Right atrium auricular region (tissue), 2 donors: ENCODE results near the gene DDAH1. TPM values are rescaled to one million over a fixed set of nuclear protein-coding genes. Genes with fewer than 3 reads are reported as not detected.

Source experiments
- DNase-seq: peaks from one replicate; pipeline ENCODE4 v3.0.0-alpha.2; 2019; ENCODE audit warnings: low spot score
- H3K27ac ChIP-seq, 2 donors: fragments of 200-600 bp; sonication (generic); 1 replicate in 1 of 2; 2 replicates in 1 of 2; pipeline ENCODE4 v1.5.1; 2016 to 2019
- H3K27me3 ChIP-seq, 2 donors: fragments of 200-600 bp; sonication (generic); one replicate each; pipeline versions ENCODE4 v1.5.1 to v1.6.0; 2017 to 2019
- H3K36me3 ChIP-seq: fragments of 200-600 bp; sonication (generic); one replicate; pipeline ENCODE4 v1.5.1; 2016
- H3K4me1 ChIP-seq, 2 donors: fragments of 200-600 bp; sonication (generic); one replicate each; pipeline versions ENCODE4 v1.5.1 to v1.6.0; 2017 to 2019
- H3K4me3 ChIP-seq, 2 donors: fragments of 200-600 bp; sonication (generic); 1 replicate in 1 of 2; 2 replicates in 1 of 2; pipeline ENCODE4 v1.5.1; 2017 to 2019; ENCODE audit warnings: mild to moderate bottlenecking in 1 of 2, moderate library complexity in 1 of 2
- H3K9me3 ChIP-seq, 2 donors: fragments of 200-600 bp; sonication (generic); one replicate each; pipeline ENCODE4 v1.5.1; 2019
- CTCF ChIP-seq, 2 donors: fragments of 200-600 bp; sonication (generic); IDR thresholded peaks; one replicate each; pipeline ENCODE4 v1.5.1; 2019; ENCODE audit warnings: antibody characterized with exemption in 2 of 2
- total RNA-seq, 2 donors: library from RNA; depleted of rRNA; stranded (reverse); fragments of >200 nt; gene quantifications; one replicate each; pipeline ENCODE4 v1.1.0, GENCODE V29; 2016

DDAH1 gene
- total RNA-seq, 2 donors from 2014 or later, result 10.8 to 18.3 TPM

- no peak for DNase-seq
- no peaks in the 10 kb centered on the region for H3K36me3 ChIP-seq
- no peaks in the 10 kb centered on the region for H3K27me3 ChIP-seq
- peaks cover 0 to 46% of the 10 kb centered on the region in 2 donors for H3K4me1 ChIP-seq
- no peak for TF ChIP-seq CTCF (IDR thresholded peaks at IDR 0.05)
- H3K27ac ChIP-seq, result peak overlapping the region; percentile 81 to 82
- H3K4me3 ChIP-seq, result no peak overlapping the region
- H3K9me3 ChIP-seq, result no peaks in the 10 kb centered on the region
Measured at GRCh38 chr1:85313888-85314696, 150.9 kb downstream of the DDAH1 start.

GRCh38 chr1:85311818-85312217 is 153.1 kb downstream of the DDAH1 start:
- no peaks in the 10 kb centered on the region for H3K27me3 ChIP-seq
- H3K27ac ChIP-seq, result no peak overlapping the region
- no peaks in the 10 kb centered on the region for H3K9me3 ChIP-seq
- H3K36me3 ChIP-seq, result no peaks in the 10 kb centered on the region
- H3K4me3 ChIP-seq, result no peak overlapping the region
- no peak for DNase-seq
- H3K4me1 ChIP-seq, result peaks cover 0 to 47% of the 10 kb centered on the region in 2 donors
- TF ChIP-seq CTCF (IDR thresholded peaks at IDR 0.05), result no peak

DNA sequence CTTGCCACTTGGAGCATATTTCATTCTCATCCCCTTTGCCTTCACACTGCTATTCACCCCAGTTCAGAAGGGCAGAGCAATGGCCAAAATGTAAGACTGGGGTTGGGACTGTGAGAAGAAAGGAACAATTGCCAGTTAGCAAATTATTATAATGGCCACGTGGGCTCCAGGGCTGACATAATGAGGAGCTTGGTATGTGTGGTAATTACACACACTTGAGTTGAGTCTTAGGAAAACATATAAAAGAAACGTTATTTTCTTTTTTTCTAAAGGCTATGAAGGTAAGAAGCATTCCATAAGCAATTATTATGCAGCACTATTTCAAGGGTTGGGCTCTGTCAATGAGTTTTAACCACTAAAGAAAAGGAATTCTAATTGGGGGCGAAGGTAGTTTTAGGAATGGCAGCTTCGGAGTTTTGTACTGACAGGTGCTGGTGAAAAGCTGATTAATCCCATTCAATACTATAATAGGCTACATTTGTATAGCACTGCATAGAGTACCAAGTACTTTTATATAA is 156.1 kb downstream of the DDAH1 start:
- no peak for TF ChIP-seq CTCF (IDR thresholded peaks at IDR 0.05)
- no peaks in the 10 kb centered on the region for H3K36me3 ChIP-seq
- no peaks in the 10 kb centered on the region for H3K27me3 ChIP-seq
- H3K27ac ChIP-seq, result no peak overlapping the region
- no peaks in the 10 kb centered on the region for H3K9me3 ChIP-seq
- H3K4me1 ChIP-seq, result peaks cover 0 to 19% of the 10 kb centered on the region in 2 donors
- no peak overlapping the region for H3K4me3 ChIP-seq
- no peak for DNase-seq

- H3K27ac ChIP-seq, result no peak overlapping the region
- H3K4me1 ChIP-seq, result peaks cover 0 to 12% of the 10 kb centered on the region in 2 donors
- H3K27me3 ChIP-seq, result no peaks in the 10 kb centered on the region
- TF ChIP-seq CTCF (IDR thresholded peaks at IDR 0.05), result peak; percentile 98 to 100
- H3K36me3 ChIP-seq, result no peaks in the 10 kb centered on the region
- no peak overlapping the region for H3K4me3 ChIP-seq
- no peaks in the 10 kb centered on the region for H3K9me3 ChIP-seq
- peak; percentile 91 for DNase-seq
Measured at GRCh38 chr1:85307987-85308832, 156.7 kb downstream of the DDAH1 start.

DNA sequence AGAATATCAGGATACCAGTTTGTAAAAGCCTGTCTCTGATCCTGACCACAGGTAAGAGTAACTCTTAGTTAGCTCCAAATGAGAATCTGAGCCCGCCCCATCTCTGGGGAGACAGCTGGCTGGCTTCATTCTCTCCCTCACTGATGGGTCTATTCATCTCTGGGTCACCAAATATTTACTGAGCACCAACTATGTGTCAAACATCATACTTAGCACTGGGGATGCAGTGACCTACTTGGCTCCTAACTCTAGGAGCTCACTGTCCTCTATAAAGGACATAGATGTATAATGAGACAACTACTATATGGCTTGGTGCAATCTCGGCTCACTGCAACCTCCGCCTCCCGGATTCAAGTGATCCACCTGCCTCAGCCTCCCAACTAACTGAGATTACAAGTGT is 158.7 kb downstream of the DDAH1 start:
- Histone ChIP-seq H3K27ac (no peak overlapping the region), H3K27me3 (no peaks in the 10 kb centered on the region), H3K36me3 (no peaks in the 10 kb centered on the region), H3K4me1 (peaks cover 0 to 3% of the 10 kb centered on the region in 2 donors), H3K9me3 (no peaks in the 10 kb centered on the region), H3K4me3 (no peak overlapping the region)
- no peak for DNase-seq
- no peak for TF ChIP-seq CTCF (IDR thresholded peaks at IDR 0.05)
